Endodermal cell (in vitro differentiated cells): Measurements from ENCODE around the gene TMEM87A. TPM values are rescaled to one million over a fixed set of nuclear protein-coding genes. Genes with fewer than 3 reads are reported as not detected.
A peak's percentile ranks its signal among the peaks of the same experiment; 100 is the strongest.

Experiments used
- DNase-seq: peaks from one replicate; pipeline ENCODE4 v3.0.0-alpha.2; 2017
- H3K27ac ChIP-seq: 2 replicates; pipeline ENCODE4 v1.5.1; 2013; ENCODE audit warnings: mild to moderate bottlenecking, low read depth, low read length, moderate library complexity
- H3K27me3 ChIP-seq: 2 replicates; pipeline ENCODE4 v1.6.1; 2013; ENCODE audit warnings: mild to moderate bottlenecking, low read length, moderate library complexity; ENCODE audit not compliant: insufficient read depth, control insufficient read depth, poor library complexity, severe bottlenecking
- H3K36me3 ChIP-seq: 2 replicates; pipeline ENCODE4 v1.7.0; 2013; ENCODE audit warnings: mild to moderate bottlenecking, low read length, moderate library complexity; ENCODE audit not compliant: control insufficient read depth, insufficient read depth
- H3K4me1 ChIP-seq: one replicate; pipeline ENCODE4 v1.7.0; 2013; ENCODE audit warnings: low read length; ENCODE audit not compliant: control insufficient read depth, insufficient read depth
- H3K4me3 ChIP-seq: 2 replicates; pipeline ENCODE4 v1.5.1; 2013; ENCODE audit warnings: mild to moderate bottlenecking, low read length, moderate library complexity
- H3K9ac ChIP-seq: 2 replicates; pipeline ENCODE4 v1.6.1; 2013; ENCODE audit warnings: mild to moderate bottlenecking, low read length, moderate library complexity; ENCODE audit not compliant: poor library complexity, severe bottlenecking; ENCODE audit errors: extremely low read depth
- H3K9me3 ChIP-seq: 2 replicates; pipeline ENCODE4 v1.6.1; 2013; ENCODE audit warnings: mild to moderate bottlenecking, low read length, moderate library complexity; ENCODE audit not compliant: control insufficient read depth
- H3K27ac Mint-ChIP-seq: 2 replicates; pipeline ENCODE4 v1.8.0; 2020; ENCODE audit warnings: mixed read lengths
- H3K27me3 Mint-ChIP-seq: 2 replicates; pipeline ENCODE4 v1.8.0; 2021; ENCODE audit warnings: mild to moderate bottlenecking, mixed read lengths; ENCODE audit not compliant: insufficient read depth
- H3K36me3 Mint-ChIP-seq: 2 replicates; pipeline ENCODE4 v1.8.0; 2020; ENCODE audit warnings: low read depth, mixed read lengths
- H3K4me1 Mint-ChIP-seq: 2 replicates; pipeline ENCODE4 v1.8.0; 2020; ENCODE audit warnings: mixed read lengths
- H3K4me3 Mint-ChIP-seq: 2 replicates; pipeline ENCODE4 v1.8.0; 2020; ENCODE audit warnings: mild to moderate bottlenecking, moderate library complexity, mixed read lengths
- H3K9me3 Mint-ChIP-seq: 2 replicates; pipeline ENCODE4 v1.8.0; 2020; ENCODE audit warnings: mild to moderate bottlenecking, mixed read lengths
- CTCF ChIP-seq: fragments of 200-600 bp; sonication (generic); conservative IDR thresholded peaks from 2 replicates; pipeline ENCODE4 v1.5.0; 2021; ENCODE audit warnings: antibody characterized with exemption, mild to moderate bottlenecking
- WGBS, 2 experiments: methylation state at CpG; one replicate each; pipeline versions ENCODE4 v1.1.5 to v1.1.7; 2013; ENCODE audit warnings: missing lambda C conversion rate in 2 of 2, mixed read lengths in 1 of 2; ENCODE audit not compliant: insufficient coverage in 1 of 2, insufficient read length in 1 of 2; 5-methylcytosine and 5-hydroxymethylcytosine counted together
- total RNA-seq, 2 donors: library from RNA; stranded (reverse); fragmentation: NEBNext Ultra II Directional in 1 of 2; extraction: Animal tissue kit (Norgen Biotek cat#: 25700) in 1 of 2; gene quantifications; 2 replicates in 1 of 2; 3 replicates in 1 of 2; pipeline ENCODE4 v1.2.1, GENCODE V29; 2021

TMEM87A gene
- total RNA-seq, 2 donors from 2014 or later = 33.7 to 37.4 TPM

- Histone ChIP-seq H3K4me3 (no peak overlapping the region), H3K27me3 (no peaks in the 10 kb centered on the region), H3K9me3 (no peaks in the 10 kb centered on the region), H3K9ac (no peak overlapping the region), H3K27ac (no peak overlapping the region), H3K4me1 (no peaks in the 10 kb centered on the region), H3K36me3 (peaks cover 83% of the 10 kb centered on the region)
- Mint-ChIP-seq H3K4me3 (no peak overlapping the region), H3K4me1 (no peaks in the 10 kb centered on the region), H3K9me3 (no peaks in the 10 kb centered on the region), H3K27me3 (no peaks in the 10 kb centered on the region), H3K27ac (no peak overlapping the region), H3K36me3 (peaks cover 77% of the 10 kb centered on the region)
- TF ChIP-seq CTCF = no peak
- 94 to 96% methylated on average over 2 to 4 of the region's 4 CpGs for WGBS, 2 experiments
- no peak for DNase-seq
Measured at GRCh38 chr15:42184736-42185135, 88.5 kb downstream of the TMEM87A start.

DNA sequence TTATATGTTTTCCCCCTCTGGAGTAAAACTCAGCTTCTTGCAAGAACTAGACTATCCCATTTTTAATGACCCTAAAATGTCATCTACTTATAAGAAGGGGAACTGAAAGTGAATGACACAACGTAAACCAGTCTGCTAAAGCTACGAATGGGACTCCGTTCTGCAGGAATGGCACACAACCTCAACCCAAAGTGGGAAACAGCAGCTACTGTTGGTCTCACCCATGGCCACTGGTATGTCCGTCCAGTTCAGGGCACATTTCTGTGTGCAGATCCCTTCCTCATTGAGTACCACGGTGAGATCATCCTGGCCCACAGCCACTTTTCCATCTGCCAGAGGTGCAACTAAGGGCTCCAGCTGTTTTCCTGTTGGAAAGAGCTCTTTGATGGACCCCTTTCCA is 88.9 kb downstream of the TMEM87A start:
- Mint-ChIP-seq H3K4me3 (no peak overlapping the region), H3K27me3 (no peaks in the 10 kb centered on the region), H3K9me3 (no peaks in the 10 kb centered on the region), H3K36me3 (peaks cover 79% of the 10 kb centered on the region), H3K4me1 (no peaks in the 10 kb centered on the region), H3K27ac (no peak overlapping the region)
- TF ChIP-seq CTCF = no peak
- Histone ChIP-seq H3K9me3 (no peaks in the 10 kb centered on the region), H3K36me3 (peaks cover 82% of the 10 kb centered on the region), H3K4me3 (no peak overlapping the region), H3K27ac (no peak overlapping the region), H3K9ac (no peak overlapping the region), H3K4me1 (no peaks in the 10 kb centered on the region), H3K27me3 (no peaks in the 10 kb centered on the region)
- no peak for DNase-seq
- 96 to 98% methylated on average over 5 of the region's 5 CpGs for WGBS, 2 experiments

DNA sequence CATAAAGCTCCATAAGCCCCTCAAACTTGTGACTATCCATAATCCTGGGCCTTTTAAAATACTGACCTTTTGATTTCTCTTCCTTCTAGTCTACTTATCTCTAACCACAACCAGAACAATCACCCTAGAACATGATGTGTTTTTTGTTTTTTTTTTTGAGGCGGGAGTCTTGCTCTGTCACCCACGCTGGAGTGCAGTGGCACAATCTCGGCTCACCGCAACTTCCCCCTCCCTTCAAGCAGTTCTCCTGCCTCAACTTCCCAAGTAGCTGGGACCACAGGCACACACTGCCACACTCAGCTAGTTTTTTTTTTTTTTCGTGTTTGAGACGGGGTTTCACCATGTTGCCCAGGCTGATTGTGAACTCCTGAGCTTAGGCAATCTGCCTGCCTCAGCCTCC is 90.3 kb downstream of the TMEM87A start:
- H3K27ac Mint-ChIP-seq = peak overlapping the region; percentile 48
- WGBS, 2 experiments = 93 to 97% methylated on average over 3 to 6 of the region's 6 CpGs
- no peak for DNase-seq
- no peaks in the 10 kb centered on the region for H3K9me3 Mint-ChIP-seq
- Histone ChIP-seq H3K9ac (no peak overlapping the region), H3K9me3 (no peaks in the 10 kb centered on the region), H3K27ac (no peak overlapping the region), H3K4me3 (no peak overlapping the region), H3K27me3 (no peaks in the 10 kb centered on the region), H3K4me1 (no peaks in the 10 kb centered on the region), H3K36me3 (peaks cover 80% of the 10 kb centered on the region)
- no peaks in the 10 kb centered on the region for H3K27me3 Mint-ChIP-seq
- H3K4me1 Mint-ChIP-seq = no peaks in the 10 kb centered on the region
- TF ChIP-seq CTCF = no peak
- peaks cover 79% of the 10 kb centered on the region for H3K36me3 Mint-ChIP-seq
- H3K4me3 Mint-ChIP-seq = no peak overlapping the region
